Small intestine (tissue), 7 donors: ENCODE measurements around the gene ZNF561. TPM values are rescaled to one million over a fixed set of nuclear protein-coding genes. Genes with fewer than 3 reads are reported as not detected.
"Not testable (repeated sequence)": the region's sequence is repeated elsewhere in the genome, so short reads cannot be mapped to it uniquely, and the experiment has no call there.

ENCODE experiments used
- DNase-seq, 2 donors: peaks; one replicate each; pipeline versions ENCODE4 v3.0.0 to v3.0.0-alpha.2; 2013
- FAIRE-seq: peaks from 2 replicates; lab custom pipeline; 2012; peaks lifted over from hg19 to GRCh38; lab: Jason Lieb, UNC
- H3K27ac ChIP-seq, 3 donors: one replicate each; pipeline ENCODE4 v1.5.1; 2013; ENCODE audit warnings: low read length in 2 of 3, mild to moderate bottlenecking in 2 of 3, control low read depth in 1 of 3, inconsistent platforms in 1 of 3, low read depth in 1 of 3, moderate library complexity in 1 of 3
- H3K27me3 ChIP-seq, 3 donors: one replicate each; pipeline ENCODE4 v1.6.1; 2013; ENCODE audit warnings: low read length in 3 of 3, inconsistent platforms in 1 of 3; ENCODE audit not compliant: control insufficient read depth in 3 of 3, insufficient read depth in 3 of 3
- H3K36me3 ChIP-seq, 3 donors: one replicate each; pipeline ENCODE4 v1.6.1; 2013; ENCODE audit warnings: low read length in 3 of 3, inconsistent platforms in 1 of 3, low read depth in 1 of 3, mild to moderate bottlenecking in 1 of 3, moderate library complexity in 1 of 3; ENCODE audit not compliant: control insufficient read depth in 3 of 3, insufficient read depth in 2 of 3
- H3K4me1 ChIP-seq, 3 donors: one replicate each; pipeline ENCODE4 v1.6.1; 2013; ENCODE audit warnings: low read length in 2 of 3, inconsistent platforms in 1 of 3, low read depth in 1 of 3, mild to moderate bottlenecking in 1 of 3, moderate library complexity in 1 of 3; ENCODE audit not compliant: control insufficient read depth in 3 of 3, insufficient read depth in 2 of 3
- H3K4me3 ChIP-seq, 3 donors: one replicate each; pipeline ENCODE4 v1.5.1; 2013; ENCODE audit warnings: low read length in 3 of 3, control low read depth in 1 of 3, inconsistent platforms in 1 of 3, low read depth in 1 of 3, mild to moderate bottlenecking in 1 of 3, moderate library complexity in 1 of 3
- H3K9me3 ChIP-seq, 2 donors: one replicate each; pipeline ENCODE4 v1.6.1; 2013; ENCODE audit warnings: low read depth in 1 of 2, low read length in 1 of 2; ENCODE audit not compliant: control insufficient read depth in 2 of 2, insufficient read depth in 1 of 2
- WGBS, 3 donors: extraction: QIAGEN DNeasy Blood & Tissue Kit; methylation state at CpG; one replicate each; pipeline ENCODE4 v1.1.7; 2013; 5-methylcytosine and 5-hydroxymethylcytosine counted together
- polyA plus RNA-seq, 4 donors: library from polyadenylated mRNA; stranded (reverse) in 3 of 4; unstranded in 1 of 4; fragments of 200-250 nt in 3 of 4; fragments of 120-200 nt in 1 of 4; gene quantifications; one replicate each; pipeline versions ENCODE4 v1.2.1 to v1.2.3, GENCODE V29; 2013
- donor health status: healthy with polysubstance abuse.
- donor health status: control.
- donor health status: control.
- donor health status: Bipolar disorder and iron deficiency.
- donor health status: healthy.

ZNF561 gene
- polyA plus RNA-seq, 4 donors = 18.6 to 37.7 (median 22.2) TPM

DNA sequence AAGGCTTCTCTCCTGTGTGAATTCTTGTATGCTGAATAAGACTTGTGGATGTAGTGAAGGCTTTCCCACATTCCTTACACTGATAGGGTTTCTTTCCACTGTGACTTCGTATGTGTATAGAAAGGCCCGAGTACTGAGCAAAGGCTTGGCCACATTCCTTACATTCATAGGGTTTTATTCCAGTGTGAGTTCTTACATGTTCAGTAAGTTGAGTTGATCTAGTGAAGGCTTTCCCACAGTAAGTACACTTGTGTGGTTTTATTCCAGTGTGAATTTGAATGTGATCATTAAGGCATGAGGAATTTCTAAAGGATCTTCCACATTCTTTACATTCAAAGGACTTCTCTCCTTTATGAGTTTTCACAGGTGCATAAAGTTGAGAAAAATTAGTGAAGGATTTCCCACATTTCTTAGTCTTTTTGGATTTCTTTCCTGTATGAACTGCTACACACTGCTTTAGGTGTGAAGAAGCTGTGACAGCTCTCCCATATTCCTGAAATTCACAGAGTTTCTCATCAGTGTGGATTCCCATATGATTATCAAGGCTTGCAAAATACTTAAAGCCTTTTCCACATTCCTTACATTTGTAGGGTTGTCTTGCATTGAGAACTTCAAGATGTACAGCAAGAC, 10.4 kb downstream of the ZNF561 start:
- DNase-seq (no peak), FAIRE-seq (no peak)
- no peak overlapping the region for H3K27ac ChIP-seq
- WGBS, 3 donors = 96 to 98% (median 97%) methylated on average over 2 of the region's 2 CpGs
- H3K4me3 ChIP-seq = no peak overlapping the region
- H3K27me3 ChIP-seq = no peaks in the 10 kb centered on the region
- no peaks in the 10 kb centered on the region for H3K4me1 ChIP-seq
- H3K9me3 ChIP-seq = peaks cover 2 to 61% of the 10 kb centered on the region in 2 donors
- peaks cover 30 to 39% (median 36%) of the 10 kb centered on the region in 3 donors for H3K36me3 ChIP-seq

DNA sequence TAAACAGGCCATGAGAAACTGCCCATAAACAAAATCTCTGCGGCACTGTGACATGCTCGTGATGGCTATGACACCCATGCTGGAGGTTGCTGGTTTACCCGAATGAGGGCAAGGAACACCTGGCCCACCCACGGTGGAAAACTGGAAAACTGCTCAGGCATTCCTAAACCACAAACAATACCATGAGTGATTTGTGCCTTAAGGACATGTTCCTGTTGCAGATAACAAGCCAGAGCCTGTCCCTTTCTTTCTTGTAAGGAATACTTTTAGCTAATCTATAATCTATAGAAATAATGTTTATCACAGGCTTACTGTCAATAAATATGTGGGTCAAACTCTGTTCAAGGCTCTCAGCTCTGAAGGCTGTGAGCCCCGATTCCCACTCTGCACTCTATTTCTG, 12.1 kb downstream of the ZNF561 start:
- Histone ChIP-seq H3K4me1 (no peaks in the 10 kb centered on the region), H3K27ac (no peak overlapping the region), H3K9me3 (peaks cover 2 to 65% of the 10 kb centered on the region in 2 donors), H3K36me3 (peaks cover 25 to 37% (median 28%) of the 10 kb centered on the region in 3 donors), H3K27me3 (no peaks in the 10 kb centered on the region), H3K4me3 (no peak overlapping the region)
- DNase-seq = no peak
- FAIRE-seq = no peak
- 97 to 99% (median 98%) methylated on average over 5 of the region's 5 CpGs for WGBS, 3 donors

DNA sequence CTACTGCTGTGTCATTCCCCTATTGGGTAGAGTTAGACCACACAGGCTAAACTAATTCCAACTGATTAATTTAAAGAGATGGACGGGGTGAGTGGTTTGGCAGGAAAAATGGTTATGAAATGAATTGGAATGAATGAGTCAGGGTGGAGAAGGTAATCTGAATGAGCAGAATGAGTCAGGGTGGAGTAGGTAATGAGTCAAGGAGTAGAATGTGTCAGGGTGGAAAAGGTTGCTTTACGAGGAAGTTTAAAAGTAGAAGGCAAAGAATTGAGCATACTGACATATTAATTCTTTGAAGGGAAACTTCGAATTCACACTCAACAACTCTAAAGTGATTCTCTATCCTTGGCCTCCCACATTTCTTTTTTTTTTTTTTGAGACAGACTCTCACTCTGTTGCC, 24.0 kb downstream of the ZNF561 start:
- FAIRE-seq (no peak), DNase-seq (no peak)
- Histone ChIP-seq H3K4me1 (no peaks in the 10 kb centered on the region), H3K9me3 (peaks cover 0 to 13% of the 10 kb centered on the region in 2 donors), H3K36me3 (no peaks in the 10 kb centered on the region), H3K4me3 (no peak overlapping the region), H3K27me3 (no peaks in the 10 kb centered on the region), H3K27ac (no peak overlapping the region)
- WGBS, 3 donors = 72 to 83% (median 80%) methylated on average over 3 of the region's 3 CpGs

DNA sequence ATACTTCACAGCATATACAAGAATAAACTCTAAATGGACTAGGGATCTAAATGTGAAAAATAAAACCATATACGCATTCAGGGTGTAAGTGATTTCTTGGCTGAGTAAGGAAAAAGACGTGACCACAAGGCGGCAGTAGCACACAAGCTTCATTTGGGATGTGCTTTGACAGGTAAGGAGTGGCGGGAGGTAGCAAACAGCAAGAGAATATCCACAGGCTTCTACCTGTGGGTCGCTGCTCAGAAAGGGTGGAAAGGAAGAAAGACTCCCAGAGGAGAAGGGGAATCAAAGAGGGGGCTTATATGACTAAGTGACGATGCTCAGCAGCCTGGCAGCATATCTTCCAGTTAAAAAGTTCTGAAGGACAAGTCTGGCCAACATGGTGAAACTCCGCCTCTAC, 34.3 kb downstream of the ZNF561 start:
- Histone ChIP-seq H3K27me3 (peaks cover 0 to 2% (median 0%) of the 10 kb centered on the region in 3 donors), H3K4me3 (no peak overlapping the region), H3K4me1 (peaks cover 0 to 3% (median 3%) of the 10 kb centered on the region in 3 donors), H3K27ac (no peak overlapping the region), H3K36me3 (peaks cover 0 to 4% (median 0%) of the 10 kb centered on the region in 3 donors), H3K9me3 (peaks cover 0 to 10% of the 10 kb centered on the region in 2 donors)
- FAIRE-seq = no peak
- peak; percentile 81 for DNase-seq
- 13 to 17% (median 15%) methylated on average over 7 of the region's 7 CpGs for WGBS, 3 donors

DNA sequence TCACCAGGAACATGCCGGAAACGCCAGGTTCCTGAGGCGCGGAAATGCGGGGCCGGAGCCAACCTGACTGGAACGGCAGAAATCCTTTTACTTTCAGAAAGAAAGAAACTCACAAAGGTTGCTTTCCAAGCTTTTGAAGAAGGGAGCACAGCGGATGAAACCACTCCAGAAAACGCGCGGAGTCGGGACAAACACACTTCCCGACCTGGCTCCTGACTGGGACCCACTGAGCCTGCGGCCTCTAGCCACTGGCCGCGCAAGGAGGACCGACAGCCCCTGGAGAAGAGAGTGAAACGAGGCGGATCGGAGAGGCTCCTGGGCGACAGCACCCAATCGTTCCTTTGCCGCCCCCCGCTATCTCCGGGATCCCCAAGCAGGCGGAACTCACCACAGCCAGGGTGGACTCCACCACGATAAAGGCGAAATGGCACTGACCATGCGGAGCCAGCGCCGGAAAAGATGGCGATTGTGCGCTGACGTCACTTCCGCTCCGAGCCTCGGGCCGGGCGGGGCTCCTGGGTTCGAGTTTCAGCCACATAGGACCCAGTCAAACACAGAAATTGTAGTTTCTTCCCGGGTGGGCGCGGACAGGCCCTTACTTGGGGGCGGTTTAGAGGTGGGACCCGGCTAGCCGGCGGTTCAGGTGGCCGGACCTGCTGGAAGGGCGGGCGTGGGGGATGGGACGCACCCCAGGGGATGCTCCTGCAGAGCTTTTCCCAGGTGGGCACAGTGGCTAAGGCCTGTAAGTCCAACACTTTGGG, 36.8 kb downstream of the ZNF561 start, which contains the start of gene ZNF121:
ZNF121 (minus strand) TSS at position 432 of the 761 bp plus-strand sequence. CDS start 16,407 bp downstream, outside the sequence.
- H3K4me3 ChIP-seq = peak within 1 kb of the TSS; percentile 87 to 95 (median 93)
- 0% methylated on average over 48 to 51 of the region's 51 CpGs for WGBS, 3 donors
- no peaks in the 10 kb centered on the region for H3K27me3 ChIP-seq
- DNase-seq (peak; percentile 77 to 96), FAIRE-seq (no peak)
- peaks cover 0 to 23% of the 10 kb centered on the region in 2 donors for H3K9me3 ChIP-seq
- H3K4me1 ChIP-seq = peaks cover 0 to 3% (median 3%) of the 10 kb centered on the region in 3 donors
- peaks cover 0 to 11% (median under 1%) of the 10 kb centered on the region in 3 donors for H3K36me3 ChIP-seq
- H3K27ac ChIP-seq = peak within 1 kb of the TSS; percentile 81 to 97 (median 92)

DNA sequence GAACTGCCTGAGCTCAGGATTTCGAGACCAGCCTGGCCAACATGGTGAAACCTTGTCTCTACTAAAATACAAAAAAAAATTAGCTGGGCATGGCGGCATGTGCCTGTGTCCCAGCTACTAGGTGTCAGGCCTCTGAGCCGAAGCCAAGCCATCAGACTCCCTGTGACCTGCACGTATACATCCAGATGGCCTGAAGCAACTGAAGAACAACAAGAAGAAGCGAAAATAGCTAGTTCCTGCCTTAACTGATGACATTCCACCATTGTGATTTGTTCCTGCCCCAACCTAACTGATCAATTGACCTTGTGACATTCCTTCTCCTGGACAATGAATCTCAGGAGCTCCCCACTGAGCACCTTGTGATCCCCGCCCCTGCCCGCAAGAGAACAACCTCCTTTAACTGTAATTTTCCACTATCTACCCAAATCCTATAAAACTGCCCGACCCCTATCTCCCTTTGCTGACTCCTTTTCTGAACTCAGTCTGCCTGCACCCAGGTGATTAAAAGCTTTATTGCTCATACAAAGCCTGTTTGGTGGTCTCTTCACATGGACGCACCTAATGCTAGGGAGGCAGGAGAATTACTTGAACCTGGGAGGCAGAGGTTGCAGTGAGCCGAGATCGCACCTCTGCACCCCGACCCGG, 38.8 kb downstream of the ZNF561 start:
- FAIRE-seq, H3K4me1 ChIP-seq, H3K27me3 ChIP-seq, H3K27ac ChIP-seq, DNase-seq, H3K4me3 ChIP-seq: not testable (repeated sequence)
- Histone ChIP-seq H3K36me3 (peaks cover 0 to 16% (median 3%) of the 10 kb centered on the region in 3 donors), H3K9me3 (peaks cover 0 to 35% of the 10 kb centered on the region in 2 donors)
- WGBS, 3 donors = 91 to 97% (median 95%) methylated on average over 13 of the region's 13 CpGs

DNA sequence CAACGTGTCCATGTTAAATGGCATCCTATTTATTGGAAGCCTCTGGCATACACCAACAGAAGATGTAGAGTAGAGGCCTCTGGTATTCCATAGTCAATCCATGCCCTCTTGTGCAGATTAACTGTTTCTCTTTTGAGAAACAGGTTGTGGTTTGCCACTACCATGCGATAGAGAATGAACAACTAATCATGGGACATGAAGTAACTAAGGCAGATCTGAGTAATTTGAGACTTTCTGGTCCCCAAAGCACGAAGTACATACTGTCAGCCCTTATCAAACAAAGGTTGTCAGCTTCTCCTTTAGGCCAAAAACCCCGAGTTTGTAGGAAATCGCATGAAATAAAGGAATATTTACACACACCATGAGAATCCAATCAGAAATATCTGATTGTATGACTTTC, 40.3 kb downstream of the ZNF561 start:
- WGBS, 3 donors = 82 to 96% (median 84%) methylated on average over 5 of the region's 5 CpGs
- no peak overlapping the region for H3K4me3 ChIP-seq
- H3K9me3 ChIP-seq = peaks cover 0 to 43% of the 10 kb centered on the region in 2 donors
- H3K27ac ChIP-seq = no peak overlapping the region
- DNase-seq = no peak
- H3K36me3 ChIP-seq = peaks cover 0 to 16% (median 3%) of the 10 kb centered on the region in 3 donors
- no peaks in the 10 kb centered on the region for H3K27me3 ChIP-seq
- peaks cover 0 to 3% (median 3%) of the 10 kb centered on the region in 3 donors for H3K4me1 ChIP-seq
- no peak for FAIRE-seq

DNA sequence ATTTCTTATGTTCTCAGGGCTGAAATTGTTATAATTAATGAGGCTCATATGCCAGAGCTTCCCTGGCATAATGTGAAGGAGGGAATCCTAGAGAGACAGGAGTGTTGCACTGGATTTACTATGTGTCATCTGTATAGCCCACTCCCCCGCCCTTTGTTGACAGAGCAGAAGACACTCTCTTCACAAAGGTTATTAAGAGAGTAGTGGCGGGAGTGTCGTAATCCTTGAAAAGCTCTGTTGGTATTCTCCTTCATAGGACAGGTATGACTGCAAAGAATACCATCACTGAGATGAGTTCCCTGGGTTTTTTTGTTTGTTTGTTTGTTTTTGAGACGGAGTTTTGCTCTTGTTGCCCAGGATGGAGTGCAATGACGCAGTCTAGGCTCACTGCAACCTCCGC, 50.8 kb downstream of the ZNF561 start:
- no peak overlapping the region for H3K27ac ChIP-seq
- 97 to 100% (median 99%) methylated on average over 6 of the region's 6 CpGs for WGBS, 3 donors
- peaks cover 11 to 83% of the 10 kb centered on the region in 2 donors for H3K9me3 ChIP-seq
- no peaks in the 10 kb centered on the region for H3K4me1 ChIP-seq
- no peaks in the 10 kb centered on the region for H3K27me3 ChIP-seq
- FAIRE-seq = no peak
- H3K36me3 ChIP-seq = peaks cover 18 to 30% (median 29%) of the 10 kb centered on the region in 3 donors
- no peak overlapping the region for H3K4me3 ChIP-seq
- no peak for DNase-seq
